Mucosa of rectum (tissue), 2 donors: ENCODE data around the gene GART.
"Not testable (repeated sequence)": the region's sequence is repeated elsewhere in the genome, so short reads cannot be mapped to it uniquely, and the experiment has no call there.

Experiments
- H3K27ac ChIP-seq, 2 donors: one replicate each; pipeline ENCODE4 v1.7.0; 2013; ENCODE audit warnings: inconsistent platforms in 2 of 2, low read depth in 2 of 2, low read length in 2 of 2
- H3K27me3 ChIP-seq, 2 donors: one replicate each; pipeline ENCODE4 v1.7.0; 2013; ENCODE audit warnings: low read length in 2 of 2; ENCODE audit not compliant: control insufficient read depth in 2 of 2, insufficient read depth in 2 of 2
- H3K36me3 ChIP-seq, 2 donors: one replicate each; pipeline ENCODE4 v1.7.0; 2013; ENCODE audit warnings: low read length in 2 of 2; ENCODE audit not compliant: control insufficient read depth in 2 of 2, insufficient read depth in 2 of 2
- H3K4me1 ChIP-seq, 2 donors: one replicate each; pipeline ENCODE4 v1.7.0; 2013; ENCODE audit warnings: low read length in 2 of 2, mild to moderate bottlenecking in 1 of 2; ENCODE audit not compliant: control insufficient read depth in 2 of 2, insufficient read depth in 2 of 2
- H3K4me3 ChIP-seq, 2 donors: one replicate each; pipeline ENCODE4 v1.7.0; 2013; ENCODE audit warnings: low read length in 2 of 2
- H3K9ac ChIP-seq, 2 donors: one replicate each; pipeline ENCODE4 v1.7.0; 2013; ENCODE audit warnings: low read length in 2 of 2, low read depth in 1 of 2, mild to moderate bottlenecking in 1 of 2
- H3K9me3 ChIP-seq, 2 donors: one replicate each; pipeline ENCODE4 v1.7.0; 2013; ENCODE audit warnings: low read length in 2 of 2; ENCODE audit not compliant: control insufficient read depth in 2 of 2
- donor health status: healthy.
- donor health status: Normal muscosa, but diverticular disease.

GART gene

DNA sequence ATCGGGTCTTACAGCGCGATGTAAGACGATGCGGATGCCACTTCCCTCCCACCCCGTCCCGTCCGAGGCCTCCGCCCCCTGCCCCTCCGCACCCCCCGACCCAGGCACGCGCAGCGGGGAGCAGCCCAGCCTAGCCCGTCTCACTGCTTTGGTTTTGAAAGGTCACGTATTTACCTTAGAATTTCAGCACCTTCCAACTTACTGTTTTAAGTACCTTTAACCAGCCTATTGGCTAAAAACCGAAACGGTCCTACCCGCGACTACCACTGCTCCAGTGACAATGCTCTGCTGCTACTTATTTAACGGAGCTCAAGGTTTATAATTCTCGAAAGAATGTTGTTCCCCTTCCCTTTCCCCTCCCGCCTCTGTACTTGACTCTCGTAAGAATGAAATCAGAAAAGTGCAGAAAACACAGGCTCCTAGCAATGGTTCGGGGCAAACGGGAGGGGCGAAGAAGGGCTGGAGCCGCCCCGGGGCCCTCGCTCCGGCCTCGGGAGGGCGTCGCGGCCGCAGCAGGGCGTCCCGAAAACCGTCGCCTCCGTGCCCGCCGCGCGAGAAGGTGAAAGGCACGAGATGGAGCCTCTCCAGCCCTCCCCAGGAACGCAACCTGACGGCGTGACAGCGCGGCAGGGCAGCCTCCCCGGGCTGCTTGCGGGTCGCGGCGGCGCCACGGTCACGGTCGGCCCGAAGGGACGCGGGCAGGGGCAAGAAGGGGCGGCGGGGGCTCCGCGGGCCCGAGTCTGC lies 62.8 kb downstream of the GART start:
- no peaks in the 10 kb centered on the region for H3K27me3 ChIP-seq
- peak overlapping the region; percentile 78 to 91 for H3K9ac ChIP-seq
- peak overlapping the region; percentile 95 for H3K27ac ChIP-seq
- H3K9me3 ChIP-seq: no peaks in the 10 kb centered on the region
- H3K4me1 ChIP-seq: peaks cover 4 to 12% of the 10 kb centered on the region in 2 donors
- peak overlapping the region; percentile 88 for H3K4me3 ChIP-seq
- no peaks in the 10 kb centered on the region for H3K36me3 ChIP-seq

DNA sequence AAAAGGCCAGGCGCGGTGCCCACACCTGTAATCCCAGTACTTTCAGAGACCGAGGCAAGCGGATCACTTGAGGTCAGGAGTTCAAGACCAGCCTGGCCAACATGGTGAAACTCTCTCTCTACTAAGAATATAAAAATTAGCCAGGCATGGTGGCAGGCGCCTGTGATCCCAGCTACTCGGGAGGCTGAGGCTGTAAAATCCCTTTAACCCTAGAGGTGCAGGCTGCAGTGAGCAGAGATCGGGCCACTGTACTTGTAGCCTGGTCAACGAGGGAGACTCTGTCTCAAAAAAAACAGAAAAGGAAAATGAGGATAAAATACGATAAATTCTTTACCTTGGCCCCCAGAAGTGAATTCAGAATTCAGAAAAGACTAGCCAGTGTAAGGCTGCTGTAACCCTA lies 63.7 kb downstream of the GART start:
- no peaks in the 10 kb centered on the region for H3K36me3 ChIP-seq
- H3K27me3 ChIP-seq: no peaks in the 10 kb centered on the region
- H3K4me1 ChIP-seq: peaks cover 4 to 12% of the 10 kb centered on the region in 2 donors
- peak overlapping the region; percentile 43 to 91 for H3K9ac ChIP-seq
- no peaks in the 10 kb centered on the region for H3K9me3 ChIP-seq
- no peak overlapping the region for H3K27ac ChIP-seq
- H3K4me3 ChIP-seq: peak overlapping the region; percentile 88

DNA sequence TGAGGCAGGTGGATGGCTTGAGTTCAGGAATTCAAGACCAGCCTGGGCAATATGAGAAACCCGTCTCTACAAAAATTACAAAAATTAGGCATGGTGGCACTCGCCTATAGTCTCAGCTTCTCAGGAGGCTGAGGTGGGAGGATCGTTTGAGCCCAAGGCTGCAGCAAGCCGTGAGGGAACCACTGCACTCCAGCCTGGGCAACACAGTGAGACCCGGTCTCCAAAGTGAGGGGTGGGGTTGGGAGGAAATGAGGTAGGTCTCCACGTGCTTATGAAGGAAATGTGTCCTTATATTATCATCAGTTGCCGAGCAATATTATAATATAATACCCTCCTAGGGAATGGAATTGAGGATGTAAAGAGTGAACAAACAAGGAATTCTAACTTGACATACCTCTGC lies 64.9 kb downstream of the GART start:
- H3K4me3 ChIP-seq: no peak overlapping the region
- H3K27ac ChIP-seq: no peak overlapping the region
- H3K9ac ChIP-seq: no peak overlapping the region
- no peaks in the 10 kb centered on the region for H3K9me3 ChIP-seq
- H3K27me3 ChIP-seq: no peaks in the 10 kb centered on the region
- H3K4me1 ChIP-seq: peaks cover 4 to 12% of the 10 kb centered on the region in 2 donors
- no peaks in the 10 kb centered on the region for H3K36me3 ChIP-seq

DNA sequence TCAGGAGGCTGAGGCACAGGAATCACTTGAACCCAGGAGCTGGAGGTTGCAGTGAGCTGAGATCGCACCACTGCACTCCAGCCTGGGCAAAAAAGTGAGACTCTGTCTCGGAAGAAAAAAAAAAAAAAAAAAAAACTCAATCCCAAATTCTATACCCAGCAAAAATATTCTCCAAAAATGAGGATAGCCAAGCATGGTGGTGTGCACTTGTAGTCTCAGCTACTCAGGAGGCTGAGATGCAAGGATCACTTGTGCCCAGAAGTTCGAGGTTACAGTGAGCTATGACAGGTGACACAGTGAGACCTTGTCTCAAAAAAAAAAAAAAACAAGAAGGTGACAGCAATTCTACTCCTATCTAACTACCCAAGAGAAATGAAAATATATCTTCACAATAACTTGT lies 68.6 kb downstream of the GART start:
- no peaks in the 10 kb centered on the region for H3K9me3 ChIP-seq
- H3K27ac ChIP-seq: no peak overlapping the region
- no peak overlapping the region for H3K4me3 ChIP-seq
- H3K27me3 ChIP-seq: no peaks in the 10 kb centered on the region
- no peaks in the 10 kb centered on the region for H3K36me3 ChIP-seq
- peaks cover 3% of the 10 kb centered on the region in 2 donors for H3K4me1 ChIP-seq
- no peak overlapping the region for H3K9ac ChIP-seq

DNA sequence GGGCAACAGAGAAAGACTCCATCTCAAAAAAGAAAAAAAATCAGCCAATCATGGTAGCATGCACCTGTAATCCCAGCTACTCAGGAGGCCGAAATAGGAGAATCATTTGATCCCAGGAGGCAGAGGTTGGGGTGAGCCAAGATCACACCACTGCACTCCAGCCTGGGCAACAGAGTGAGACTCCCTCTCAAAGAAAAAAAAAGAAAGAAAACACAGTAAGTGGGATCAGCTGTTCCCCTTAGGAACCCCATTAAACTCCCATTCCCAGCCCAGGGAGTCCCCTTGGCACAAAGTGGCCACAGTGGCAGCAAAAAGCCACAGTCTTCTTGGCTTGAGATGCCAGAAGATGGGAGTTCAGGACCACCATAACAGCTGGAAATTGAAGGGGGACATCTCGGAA lies 71.2 kb downstream of the GART start:
- peaks cover 0 to 1% of the 10 kb centered on the region in 2 donors for H3K36me3 ChIP-seq
- H3K9me3 ChIP-seq: no peaks in the 10 kb centered on the region
- H3K4me1 ChIP-seq: no peaks in the 10 kb centered on the region
- no peak overlapping the region for H3K27ac ChIP-seq
- no peak overlapping the region for H3K4me3 ChIP-seq
- no peak overlapping the region for H3K9ac ChIP-seq
- no peaks in the 10 kb centered on the region for H3K27me3 ChIP-seq

DNA sequence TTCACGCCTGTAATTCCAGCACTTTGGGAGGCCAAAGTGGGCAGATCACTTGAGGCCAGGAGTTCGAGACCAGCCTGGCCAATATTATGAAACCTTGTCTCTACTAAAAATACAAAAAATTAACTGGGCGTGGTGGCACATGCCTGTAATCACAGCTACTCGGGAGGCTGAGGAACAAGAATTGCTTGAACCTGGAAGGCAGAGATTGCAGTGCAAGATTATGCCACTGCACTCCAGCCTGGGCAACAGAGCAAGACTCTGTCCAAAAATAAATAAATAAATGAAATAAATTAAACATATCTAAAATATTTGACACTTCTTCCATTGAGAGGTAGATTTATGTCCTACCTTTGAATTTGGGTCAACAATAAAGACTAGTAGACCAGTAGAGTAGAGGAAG lies 72.7 kb downstream of the GART start:
- not testable (repeated sequence) for H3K9me3 ChIP-seq, H3K27ac ChIP-seq, H3K36me3 ChIP-seq, H3K4me1 ChIP-seq, H3K4me3 ChIP-seq, H3K27me3 ChIP-seq, H3K9ac ChIP-seq

DNA sequence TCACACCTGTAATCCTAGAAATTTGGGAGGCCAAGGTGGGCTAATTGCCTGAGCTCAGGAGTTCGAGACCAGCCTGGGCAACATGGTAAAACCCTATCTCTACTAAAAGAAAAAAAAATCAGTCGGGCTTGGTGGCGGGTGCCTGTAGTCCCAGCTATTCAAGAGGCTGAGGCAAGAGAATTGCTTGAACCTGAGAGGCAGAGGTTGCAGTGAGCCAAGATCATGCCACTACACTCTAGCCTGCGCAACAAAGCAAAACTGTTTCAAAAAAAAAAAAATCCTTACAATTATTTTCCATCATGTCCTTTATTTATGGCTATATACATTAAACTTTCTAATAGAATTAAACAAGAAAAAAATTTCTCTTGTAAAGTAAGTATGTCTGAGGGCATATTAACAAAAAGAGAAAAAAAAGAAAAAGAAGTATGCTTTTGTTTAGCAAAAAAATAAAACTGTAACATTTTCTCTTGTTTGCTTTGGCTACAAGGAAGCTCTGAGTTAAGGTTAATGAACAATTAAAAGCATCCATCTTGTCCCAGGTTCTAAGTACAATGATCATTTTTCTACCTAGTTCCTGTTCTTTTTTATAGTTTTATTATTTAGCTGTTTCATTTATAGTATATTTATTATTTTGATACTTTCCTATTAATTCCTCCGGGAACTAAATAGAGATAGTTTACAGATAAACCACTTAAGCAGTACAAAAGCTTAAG lies 80.2 kb downstream of the GART start:
- Histone ChIP-seq H3K9me3 (no peaks in the 10 kb centered on the region), H3K27me3 (no peaks in the 10 kb centered on the region), H3K9ac (no peak overlapping the region), H3K27ac (no peak overlapping the region), H3K4me3 (no peak overlapping the region), H3K36me3 (peaks cover 14 to 32% of the 10 kb centered on the region in 2 donors), H3K4me1 (no peaks in the 10 kb centered on the region)

DNA sequence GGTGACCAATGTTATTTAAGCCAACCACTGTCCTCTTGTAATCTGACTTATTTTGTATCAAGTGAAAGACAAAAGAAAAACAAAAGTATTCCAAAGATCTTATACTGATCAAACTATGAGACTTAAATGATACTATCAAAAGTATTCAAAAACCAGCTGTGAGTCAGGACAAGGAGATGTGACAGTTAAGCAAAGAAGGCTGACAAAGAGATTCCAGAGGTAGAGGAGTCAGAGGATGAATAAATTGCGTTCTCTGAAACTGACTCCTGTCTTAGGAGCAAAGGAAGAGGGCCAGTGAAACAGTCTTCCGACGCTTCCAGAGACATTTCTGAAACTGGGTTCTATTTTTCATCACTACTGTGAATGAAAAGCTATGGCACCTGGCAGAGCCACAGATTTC lies 83.1 kb downstream of the GART start:
- Histone ChIP-seq H3K27ac (no peak overlapping the region), H3K4me3 (no peak overlapping the region), H3K9me3 (no peaks in the 10 kb centered on the region), H3K36me3 (peaks cover 10 to 37% of the 10 kb centered on the region in 2 donors), H3K9ac (no peak overlapping the region), H3K4me1 (peaks cover 0 to 2% of the 10 kb centered on the region in 2 donors), H3K27me3 (no peaks in the 10 kb centered on the region)

DNA sequence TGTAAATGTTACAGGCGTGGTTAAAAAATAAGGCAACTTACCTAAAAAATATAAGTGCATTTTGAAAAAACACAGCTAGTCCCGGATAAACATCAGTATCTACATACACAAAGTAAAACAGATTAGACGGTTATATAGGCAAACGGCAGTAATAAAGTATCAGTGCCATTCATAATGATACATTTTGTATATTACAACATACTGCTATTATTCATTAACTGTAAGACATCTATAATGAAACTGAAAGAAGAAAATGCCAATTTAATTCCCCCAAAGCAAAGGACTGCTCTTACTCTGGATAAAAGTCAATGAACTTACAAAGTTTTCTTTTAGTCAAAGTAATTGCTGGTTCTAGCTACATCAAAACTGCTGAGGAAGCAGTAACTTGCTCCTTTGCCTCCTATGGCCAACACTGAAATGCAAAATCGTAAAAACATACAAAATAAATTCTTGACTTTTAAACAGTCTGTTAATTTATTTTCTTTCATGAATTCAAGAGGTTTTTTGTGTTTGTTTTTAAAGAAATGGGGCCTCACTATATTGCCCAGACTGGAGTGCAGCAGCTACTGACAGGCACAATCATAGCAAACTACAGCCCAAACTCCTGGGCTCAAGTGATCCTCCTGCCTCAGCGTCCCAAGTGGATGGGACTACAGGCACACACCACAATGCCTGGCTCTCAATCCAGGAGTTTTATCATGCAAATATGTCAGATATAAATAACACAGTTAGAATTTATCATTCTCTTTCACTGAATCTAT lies 86.1 kb downstream of the GART start:
- Histone ChIP-seq H3K36me3 (peaks cover 8 to 32% of the 10 kb centered on the region in 2 donors), H3K9me3 (no peaks in the 10 kb centered on the region), H3K27me3 (no peaks in the 10 kb centered on the region), H3K4me1 (peaks cover 0 to 15% of the 10 kb centered on the region in 2 donors), H3K4me3 (no peak overlapping the region), H3K27ac (no peak overlapping the region), H3K9ac (no peak overlapping the region)
